Measurements from ENCODE around the gene RABL3.

Gene RABL3

GRCh38 chr3:120659285-120659684 lies 83.0 kb downstream of the RABL3 start:
- DNase-seq (ENCODE audit: low read depth in 1 of 2, low spot score in 1 of 2): no peak
- Histone ChIP-seq H3K4me3 (replicated peaks; ENCODE audit: insufficient read depth, low read length) (no peak overlapping the region), H3K27ac (replicated peaks) (no peak overlapping the region), H3K27me3 (ENCODE audit: insufficient read depth, poor library complexity, severe bottlenecking) (no peaks in the 10 kb centered on the region)
- TF ChIP-seq GABPA (IDR thresholded peaks at IDR 0.05; ENCODE audit: low read depth) (no peak), SPI1 (IDR thresholded peaks at IDR 0.05; ENCODE audit: borderline replicate concordance, low read depth) (no peak), POLR2AphosphoS5 (IDR thresholded peaks at IDR 0.05; ENCODE audit: low read depth) (no peak), CTCF (IDR thresholded peaks at IDR 0.05; ENCODE audit: insufficient read depth, low read length) (no peak), REST (IDR thresholded peaks at IDR 0.05; ENCODE audit: insufficient replicate concordance, low read depth) (no peak)

- no peaks in the 10 kb centered on the region for H3K27me3 ChIP-seq (ENCODE audit: insufficient read depth, poor library complexity, severe bottlenecking)
- DNase-seq (ENCODE audit: low read depth in 1 of 2, low spot score in 1 of 2): no peak
- H3K27ac ChIP-seq (replicated peaks): no peak overlapping the region
- H3K4me3 ChIP-seq (replicated peaks; ENCODE audit: insufficient read depth, low read length): no peak overlapping the region
- TF ChIP-seq SPI1 (IDR thresholded peaks at IDR 0.05; ENCODE audit: borderline replicate concordance, low read depth): no peak
These were observed 89.3 kb downstream of the RABL3 start for GRCh38 chr3:120652896-120653545.

- no peak for DNase-seq (ENCODE audit: low read depth in 1 of 2, low spot score in 1 of 2)
- TF ChIP-seq POLR2AphosphoS5 (IDR thresholded peaks at IDR 0.05; ENCODE audit: low read depth) (no peak), SPI1 (IDR thresholded peaks at IDR 0.05; ENCODE audit: borderline replicate concordance, low read depth) (no peak), REST (IDR thresholded peaks at IDR 0.05; ENCODE audit: insufficient replicate concordance, low read depth) (no peak), GABPA (IDR thresholded peaks at IDR 0.05; ENCODE audit: low read depth) (no peak), CTCF (IDR thresholded peaks at IDR 0.05; ENCODE audit: insufficient read depth, low read length) (no peak)
- no peaks in the 10 kb centered on the region for H3K27me3 ChIP-seq (ENCODE audit: insufficient read depth, poor library complexity, severe bottlenecking)
- H3K4me3 ChIP-seq (replicated peaks; ENCODE audit: insufficient read depth, low read length): no peak overlapping the region
- H3K27ac ChIP-seq (replicated peaks): no peak overlapping the region
These were observed 90.0 kb downstream of the RABL3 start for GRCh38 chr3:120652281-120652680.

GRCh38 chr3:120650311-120650710 lies 92.0 kb downstream of the RABL3 start:
- no peaks in the 10 kb centered on the region for H3K27me3 ChIP-seq (ENCODE audit: insufficient read depth, poor library complexity, severe bottlenecking)
- TF ChIP-seq CTCF (IDR thresholded peaks at IDR 0.05; ENCODE audit: insufficient read depth, low read length) (no peak), REST (IDR thresholded peaks at IDR 0.05; ENCODE audit: insufficient replicate concordance, low read depth) (no peak), SPI1 (IDR thresholded peaks at IDR 0.05; ENCODE audit: borderline replicate concordance, low read depth) (no peak), POLR2AphosphoS5 (IDR thresholded peaks at IDR 0.05; ENCODE audit: low read depth) (no peak), GABPA (IDR thresholded peaks at IDR 0.05; ENCODE audit: low read depth) (no peak)
- H3K27ac ChIP-seq (replicated peaks): no peak overlapping the region
- no peak overlapping the region for H3K4me3 ChIP-seq (replicated peaks; ENCODE audit: insufficient read depth, low read length)
- DNase-seq (ENCODE audit: low read depth in 1 of 2, low spot score in 1 of 2): no peak

All from HL-60 (cell line).